GM21423 (cell line): ENCODE results near the gene LRRC38.
"Not testable (repeated sequence)": the region's sequence is repeated elsewhere in the genome, so short reads cannot be mapped to it uniquely, and the experiment has no call there.

Source experiments
- ATAC-seq: cut with Tn5 transposase; IDR thresholded peaks from one replicate; pipeline ENCODE4 v1.9.1; 2021; ENCODE audit warnings: mild to moderate bottlenecking, moderate library complexity; ENCODE audit not compliant: unreplicated experiment

The LRRC38 gene

GRCh38 chr1:13513895-13514546 lies at the start of gene LRRC38:
LRRC38 (minus strand) TSS chr1:13514003; CDS start chr1:13513593, 410 bp downstream.
- no peak for ATAC-seq

GRCh38 chr1:13562981-13563380 lies 49.2 kb upstream of the LRRC38 start:
- not testable (repeated sequence) for ATAC-seq

DNA sequence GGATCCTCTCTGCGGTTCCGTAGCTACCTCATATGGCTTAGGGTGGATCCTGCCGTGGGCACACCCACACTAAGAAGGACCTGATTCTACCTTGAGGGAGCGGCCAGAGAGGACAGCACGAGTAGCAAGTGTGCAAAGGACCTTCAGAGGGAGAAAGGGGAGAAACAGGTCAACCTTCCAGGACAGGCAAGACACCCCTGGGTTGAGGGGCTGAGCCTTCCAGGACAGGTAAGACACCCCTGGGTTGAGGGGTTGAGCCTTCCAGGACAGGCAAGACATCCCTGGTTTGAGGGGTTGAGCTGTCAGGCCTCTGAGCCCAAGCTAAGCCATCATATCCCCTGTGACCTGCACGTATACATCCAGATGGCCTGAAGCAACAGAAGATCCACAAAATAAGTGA lies 46.7 kb upstream of the LRRC38 start:
- no peak for ATAC-seq

- ATAC-seq: no peak
Measured at GRCh38 chr1:13556224-13556764, 42.5 kb upstream of the LRRC38 start.

GRCh38 chr1:13554798-13555197 lies 41.0 kb upstream of the LRRC38 start:
- ATAC-seq: no peak

DNA sequence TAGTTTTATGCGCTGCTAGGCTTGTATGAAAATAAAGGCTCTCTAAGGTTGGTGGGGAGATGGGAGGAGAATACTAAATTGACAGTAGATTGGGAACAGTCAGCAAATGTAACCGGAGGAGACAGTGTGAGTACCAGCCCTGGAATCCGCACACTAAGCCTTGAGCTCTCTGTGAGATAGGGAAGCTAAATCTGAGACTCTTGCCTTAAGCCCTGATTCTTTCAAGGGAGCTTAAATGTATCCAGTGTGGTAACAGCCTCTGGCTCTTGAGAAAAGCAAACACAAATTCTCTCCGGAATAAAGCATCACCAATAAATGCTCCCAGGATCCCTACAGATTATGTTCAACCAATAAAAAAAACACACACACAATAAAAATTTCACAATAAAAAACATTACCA lies 36.9 kb upstream of the LRRC38 start:
- no peak for ATAC-seq

DNA sequence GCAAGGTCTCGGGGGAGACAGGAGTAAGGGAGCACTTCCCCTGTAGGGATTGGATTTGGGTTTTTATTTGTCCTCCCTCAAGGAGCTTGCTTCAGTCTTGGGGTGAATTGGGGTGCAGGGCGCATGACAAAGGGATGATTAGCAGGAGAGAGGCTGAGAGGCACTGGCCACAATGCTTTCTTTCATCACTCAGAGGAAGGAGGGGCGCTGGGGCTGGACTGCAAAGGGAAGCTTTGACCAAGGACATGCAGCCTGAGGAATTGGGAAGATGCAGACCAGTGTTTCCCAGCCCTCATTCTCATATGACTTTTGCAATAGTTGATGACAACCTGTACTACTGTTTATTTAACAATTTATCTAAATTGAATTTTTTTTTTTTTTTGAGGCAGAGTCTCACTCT lies 35.7 kb upstream of the LRRC38 start:
- no peak for ATAC-seq

- no peak for ATAC-seq
Measured at GRCh38 chr1:13549021-13549420, 35.2 kb upstream of the LRRC38 start.

- no peak for ATAC-seq
Measured at GRCh38 chr1:13548281-13548680, 34.5 kb upstream of the LRRC38 start.

GRCh38 chr1:13546791-13547190 lies 33.0 kb upstream of the LRRC38 start:
- no peak for ATAC-seq

- ATAC-seq: no peak
Measured at GRCh38 chr1:13544221-13544556, 30.4 kb upstream of the LRRC38 start.

GRCh38 chr1:13543451-13544220 lies 29.8 kb upstream of the LRRC38 start:
- no peak for ATAC-seq

DNA sequence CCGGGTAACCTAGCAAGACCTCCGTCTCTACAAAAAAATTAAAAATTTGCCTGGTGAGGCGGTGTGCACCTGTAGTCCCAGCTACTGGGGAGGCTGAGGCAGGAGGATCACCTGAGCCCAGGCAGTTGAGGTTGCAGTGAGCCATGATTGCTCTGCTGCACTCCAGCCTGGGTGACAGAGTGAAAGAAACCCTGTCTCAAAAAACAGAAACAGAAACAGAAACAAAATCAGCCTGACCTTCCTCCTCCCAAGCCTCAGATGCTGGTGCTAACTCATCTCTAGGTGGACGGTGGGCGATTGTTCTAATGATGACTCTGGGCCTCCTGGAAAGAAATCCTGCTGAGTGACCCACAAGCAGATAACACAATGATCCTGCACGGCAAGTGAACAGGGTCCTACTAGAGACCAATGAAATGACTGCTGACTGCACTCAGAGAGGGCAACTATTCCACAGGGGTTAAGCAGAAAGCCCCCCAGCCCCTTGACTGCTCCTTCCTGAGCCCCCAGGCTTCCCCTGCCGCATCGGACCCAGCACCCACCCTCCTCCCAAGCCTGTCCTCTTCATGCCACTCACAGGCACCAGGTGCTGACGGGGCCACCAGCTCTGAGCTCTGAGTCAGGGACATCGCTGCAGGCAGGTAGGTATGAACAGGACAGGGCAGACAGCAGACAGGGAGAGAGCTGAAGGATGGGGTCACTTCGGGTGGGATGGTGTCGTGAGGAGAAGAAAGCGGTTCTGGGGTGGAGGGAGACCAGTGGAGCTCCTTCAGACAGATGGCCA lies 27.8 kb upstream of the LRRC38 start:
- no peak for ATAC-seq

GRCh38 chr1:13540866-13541265 lies 27.1 kb upstream of the LRRC38 start:
- ATAC-seq: no peak

GRCh38 chr1:13539683-13540082 lies 25.9 kb upstream of the LRRC38 start:
- ATAC-seq: no peak

- ATAC-seq: no peak
Measured at GRCh38 chr1:13538832-13539231, 25.0 kb upstream of the LRRC38 start.

- no peak for ATAC-seq
Measured at GRCh38 chr1:13536571-13536970, 22.8 kb upstream of the LRRC38 start.

- ATAC-seq: no peak
Measured at GRCh38 chr1:13535227-13535626, 21.4 kb upstream of the LRRC38 start.

GRCh38 chr1:13528320-13528719 lies 14.5 kb upstream of the LRRC38 start:
- ATAC-seq: no peak

- no peak for ATAC-seq
Measured at GRCh38 chr1:13523780-13524477, 10.1 kb upstream of the LRRC38 start.

GRCh38 chr1:13520985-13521384 lies 7.2 kb upstream of the LRRC38 start:
- no peak for ATAC-seq
